Measurements from ENCODE around the gene CRTC3. TPM values are rescaled to one million over a fixed set of nuclear protein-coding genes. Genes with fewer than 3 reads are reported as not detected.
A peak's percentile ranks its signal among the peaks of the same experiment; 100 is the strongest.
"Not testable (repeated sequence)": the region's sequence is repeated elsewhere in the genome, so short reads cannot be mapped to it uniquely, and the experiment has no call there.

Gene CRTC3
- polyA plus RNA-seq, 2 donors, result 5.0 to 7.1 TPM

DNA sequence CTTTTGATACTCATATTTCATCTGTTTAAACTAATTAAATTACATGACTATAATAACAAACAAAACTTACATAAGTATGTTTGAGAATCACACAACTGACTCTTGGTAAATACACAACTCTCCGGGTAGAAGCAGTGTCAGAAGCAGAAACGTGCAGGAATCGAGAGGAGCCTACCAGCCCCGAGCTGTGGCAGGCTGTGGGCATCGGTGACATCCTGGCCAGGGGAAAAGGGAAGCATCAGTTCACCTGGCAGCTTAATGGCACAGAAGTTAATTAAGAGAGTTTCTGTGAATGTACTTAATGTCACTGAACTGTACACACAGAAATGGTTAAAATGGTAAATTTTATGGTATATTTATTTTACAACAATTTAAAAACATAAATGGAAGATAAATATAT is 90.2 kb downstream of the CRTC3 start:
- no peaks in the 10 kb centered on the region for H3K27me3 ChIP-seq (ENCODE audit: control insufficient read depth in 1 of 2, insufficient read depth in 2 of 2, low read length in 2 of 2)
- H3K9me3 ChIP-seq (ENCODE audit: control insufficient read depth in 2 of 2, insufficient read depth in 1 of 2, low read depth in 1 of 2, low read length in 1 of 2), result no peaks in the 10 kb centered on the region
- WGBS, 2 donors, result 60 to 73% methylated on average over 5 of the region's 5 CpGs
- no peak overlapping the region for H3K4me3 ChIP-seq (ENCODE audit: low read depth in 1 of 2, low read length in 2 of 2)
- no peaks in the 10 kb centered on the region for H3K4me1 ChIP-seq (ENCODE audit: control insufficient read depth in 2 of 2, insufficient read depth in 2 of 2, low read length in 1 of 2)
- no peak overlapping the region for H3K27ac ChIP-seq (ENCODE audit: low read depth in 2 of 2, low read length in 1 of 2)
- H3K36me3 ChIP-seq (ENCODE audit: control insufficient read depth in 2 of 2, insufficient read depth in 2 of 2, low read length in 1 of 2), result peaks cover 0 to 14% of the 10 kb centered on the region in 2 donors

- peak overlapping the region in 1 of 2 donors; percentile 24 for H3K27ac ChIP-seq (ENCODE audit: low read depth in 2 of 2, low read length in 1 of 2)
- H3K36me3 ChIP-seq (ENCODE audit: control insufficient read depth in 2 of 2, insufficient read depth in 2 of 2, low read length in 1 of 2), result peaks cover 0 to 15% of the 10 kb centered on the region in 2 donors
- H3K27me3 ChIP-seq (ENCODE audit: control insufficient read depth in 1 of 2, insufficient read depth in 2 of 2, low read length in 2 of 2), result no peaks in the 10 kb centered on the region
- H3K4me3 ChIP-seq (ENCODE audit: low read depth in 1 of 2, low read length in 2 of 2), result no peak overlapping the region
- no peaks in the 10 kb centered on the region for H3K9me3 ChIP-seq (ENCODE audit: control insufficient read depth in 2 of 2, insufficient read depth in 1 of 2, low read depth in 1 of 2, low read length in 1 of 2)
- 75 to 77% methylated on average over 13 of the region's 13 CpGs for WGBS, 2 donors
- H3K4me1 ChIP-seq (ENCODE audit: control insufficient read depth in 2 of 2, insufficient read depth in 2 of 2, low read length in 1 of 2), result no peaks in the 10 kb centered on the region
Observed at GRCh38 chr15:90620379-90621067, 90.8 kb downstream of the CRTC3 start.

DNA sequence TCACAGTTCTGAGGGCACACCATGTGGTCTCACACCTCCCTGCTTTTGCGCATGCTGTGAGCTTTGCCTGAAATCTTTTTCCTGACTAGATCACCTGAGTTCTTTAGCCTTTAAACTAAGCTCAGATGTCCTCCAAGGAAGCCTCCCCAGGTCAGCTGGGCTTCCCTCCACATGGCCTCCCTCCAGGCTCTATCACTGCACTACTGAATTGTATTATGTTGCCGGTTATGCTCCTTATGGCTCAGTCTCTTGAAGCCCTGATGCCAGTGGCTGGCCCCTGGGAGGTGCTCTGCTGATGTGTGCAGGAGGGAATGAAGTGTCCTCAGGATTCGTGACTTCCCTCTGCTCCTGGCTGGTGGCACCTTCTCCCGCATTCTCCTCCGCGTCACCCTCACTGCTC is 94.1 kb downstream of the CRTC3 start:
- H3K27me3 ChIP-seq (ENCODE audit: control insufficient read depth in 1 of 2, insufficient read depth in 2 of 2, low read length in 2 of 2), result no peaks in the 10 kb centered on the region
- H3K4me3 ChIP-seq (ENCODE audit: low read depth in 1 of 2, low read length in 2 of 2), result no peak overlapping the region
- H3K4me1 ChIP-seq (ENCODE audit: control insufficient read depth in 2 of 2, insufficient read depth in 2 of 2, low read length in 1 of 2), result no peaks in the 10 kb centered on the region
- no peaks in the 10 kb centered on the region for H3K9me3 ChIP-seq (ENCODE audit: control insufficient read depth in 2 of 2, insufficient read depth in 1 of 2, low read depth in 1 of 2, low read length in 1 of 2)
- H3K27ac ChIP-seq (ENCODE audit: low read depth in 2 of 2, low read length in 1 of 2), result no peak overlapping the region
- peaks cover 0 to 26% of the 10 kb centered on the region in 2 donors for H3K36me3 ChIP-seq (ENCODE audit: control insufficient read depth in 2 of 2, insufficient read depth in 2 of 2, low read length in 1 of 2)
- 87% methylated on average over 6 of the region's 6 CpGs for WGBS, 2 donors

DNA sequence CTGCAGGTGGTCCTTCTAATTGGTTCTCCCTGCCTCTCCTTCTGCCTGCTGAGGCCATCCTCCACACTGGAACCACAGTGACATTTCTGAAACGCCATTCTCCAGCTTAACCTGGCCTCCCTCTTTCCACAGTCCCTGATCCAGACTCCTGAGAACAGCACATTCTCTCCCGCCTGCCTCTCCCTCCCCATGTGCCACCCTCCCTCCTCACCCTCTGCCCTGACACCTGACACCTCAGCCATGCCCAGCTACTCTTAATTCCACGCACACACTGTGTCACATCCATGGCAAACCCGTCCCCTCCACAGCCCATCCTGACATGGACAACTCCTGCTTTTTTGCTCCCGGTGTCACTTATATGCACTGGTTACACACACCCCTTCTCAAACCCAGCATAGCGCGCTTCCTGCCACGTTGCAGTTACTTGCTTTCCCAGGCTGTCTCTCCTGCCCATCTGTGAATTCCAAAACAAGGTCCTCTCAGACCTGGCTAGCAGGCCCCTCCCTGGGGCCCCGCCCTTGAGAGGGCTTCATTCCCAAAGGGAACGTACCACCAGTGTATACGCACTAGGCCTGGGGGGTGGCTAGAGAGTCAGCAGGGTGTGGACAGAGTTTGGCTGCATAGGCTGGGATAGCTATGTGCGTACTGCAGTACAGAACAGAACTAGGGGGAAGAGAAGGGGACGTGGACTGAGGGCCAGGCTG is 94.7 kb downstream of the CRTC3 start:
- Histone ChIP-seq H3K36me3 (ENCODE audit: control insufficient read depth in 2 of 2, insufficient read depth in 2 of 2, low read length in 1 of 2) (peaks cover 0 to 32% of the 10 kb centered on the region in 2 donors), H3K27ac (ENCODE audit: low read depth in 2 of 2, low read length in 1 of 2) (no peak overlapping the region)

DNA sequence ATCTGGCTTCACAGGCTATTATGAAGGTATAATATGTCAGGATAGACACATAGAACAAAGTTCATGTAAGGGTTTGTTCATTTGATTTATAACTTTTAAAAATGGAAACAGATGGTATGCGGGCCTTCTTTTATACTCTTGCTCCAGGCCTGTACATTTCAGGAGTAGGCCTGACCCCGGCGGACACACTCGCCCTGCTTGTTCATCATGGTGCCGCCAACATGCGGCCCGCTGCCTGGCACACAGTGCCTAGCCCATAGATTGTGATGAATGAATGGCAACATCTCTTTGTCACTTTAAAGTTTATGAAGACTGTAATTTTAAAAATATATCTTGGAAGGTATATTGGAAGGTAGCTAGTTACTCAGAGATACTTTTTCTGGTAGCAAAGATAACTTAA is 95.3 kb downstream of the CRTC3 start:
- Histone ChIP-seq H3K27me3 (ENCODE audit: control insufficient read depth in 1 of 2, insufficient read depth in 2 of 2, low read length in 2 of 2) (no peaks in the 10 kb centered on the region), H3K4me1 (ENCODE audit: control insufficient read depth in 2 of 2, insufficient read depth in 2 of 2, low read length in 1 of 2) (no peaks in the 10 kb centered on the region), H3K27ac (ENCODE audit: low read depth in 2 of 2, low read length in 1 of 2) (no peak overlapping the region), H3K36me3 (ENCODE audit: control insufficient read depth in 2 of 2, insufficient read depth in 2 of 2, low read length in 1 of 2) (peaks cover 0 to 34% of the 10 kb centered on the region in 2 donors), H3K9me3 (ENCODE audit: control insufficient read depth in 2 of 2, insufficient read depth in 1 of 2, low read depth in 1 of 2, low read length in 1 of 2) (no peaks in the 10 kb centered on the region), H3K4me3 (ENCODE audit: low read depth in 1 of 2, low read length in 2 of 2) (no peak overlapping the region)
- WGBS, 2 donors, result 89 to 94% methylated on average over 7 of the region's 7 CpGs

More for the DNA sequence above, 94.7 kb downstream of the CRTC3 start:
- 78 to 85% methylated on average over 13 of the region's 13 CpGs for WGBS, 2 donors
- Histone ChIP-seq H3K9me3 (ENCODE audit: control insufficient read depth in 2 of 2, insufficient read depth in 1 of 2, low read depth in 1 of 2, low read length in 1 of 2) (no peaks in the 10 kb centered on the region), H3K4me1 (ENCODE audit: control insufficient read depth in 2 of 2, insufficient read depth in 2 of 2, low read length in 1 of 2) (no peaks in the 10 kb centered on the region), H3K27me3 (ENCODE audit: control insufficient read depth in 1 of 2, insufficient read depth in 2 of 2, low read length in 2 of 2) (no peaks in the 10 kb centered on the region), H3K4me3 (ENCODE audit: low read depth in 1 of 2, low read length in 2 of 2) (no peak overlapping the region)

- no peaks in the 10 kb centered on the region for H3K27me3 ChIP-seq (ENCODE audit: control insufficient read depth in 1 of 2, insufficient read depth in 2 of 2, low read length in 2 of 2)
- no peak overlapping the region for H3K4me3 ChIP-seq (ENCODE audit: low read depth in 1 of 2, low read length in 2 of 2)
- 96 to 98% methylated on average over 12 of the region's 12 CpGs for WGBS, 2 donors
- no peak overlapping the region for H3K27ac ChIP-seq (ENCODE audit: low read depth in 2 of 2, low read length in 1 of 2)
- H3K4me1 ChIP-seq (ENCODE audit: control insufficient read depth in 2 of 2, insufficient read depth in 2 of 2, low read length in 1 of 2), result no peaks in the 10 kb centered on the region
- H3K36me3 ChIP-seq (ENCODE audit: control insufficient read depth in 2 of 2, insufficient read depth in 2 of 2, low read length in 1 of 2), result peaks cover 4 to 25% of the 10 kb centered on the region in 2 donors
- no peaks in the 10 kb centered on the region for H3K9me3 ChIP-seq (ENCODE audit: control insufficient read depth in 2 of 2, insufficient read depth in 1 of 2, low read depth in 1 of 2, low read length in 1 of 2)
Observed at GRCh38 chr15:90629217-90629616, 99.5 kb downstream of the CRTC3 start.

DNA sequence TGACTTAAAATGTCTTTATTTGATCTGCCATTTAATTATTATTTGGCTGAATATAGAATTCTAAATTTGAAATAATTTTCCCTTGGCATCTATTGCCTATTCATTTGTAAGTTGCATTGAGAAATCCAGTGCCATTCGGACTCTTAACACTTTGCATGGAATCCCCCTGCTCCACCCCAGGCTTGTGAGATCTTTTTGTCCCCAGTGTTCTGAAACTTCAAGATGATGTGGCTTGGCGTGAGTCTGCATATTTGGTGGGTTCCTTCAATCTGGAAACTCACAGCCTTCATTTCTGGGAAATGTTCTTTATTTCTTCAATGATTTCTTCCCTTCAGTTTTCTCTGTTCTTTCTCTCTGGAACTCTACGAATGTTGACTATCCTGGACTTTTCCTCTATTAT is 103.6 kb downstream of the CRTC3 start:
- Histone ChIP-seq H3K36me3 (ENCODE audit: control insufficient read depth in 2 of 2, insufficient read depth in 2 of 2, low read length in 1 of 2) (peaks cover 4 to 17% of the 10 kb centered on the region in 2 donors), H3K9me3 (ENCODE audit: control insufficient read depth in 2 of 2, insufficient read depth in 1 of 2, low read depth in 1 of 2, low read length in 1 of 2) (no peaks in the 10 kb centered on the region), H3K4me1 (ENCODE audit: control insufficient read depth in 2 of 2, insufficient read depth in 2 of 2, low read length in 1 of 2) (no peaks in the 10 kb centered on the region), H3K27ac (ENCODE audit: low read depth in 2 of 2, low read length in 1 of 2) (no peak overlapping the region), H3K27me3 (ENCODE audit: control insufficient read depth in 1 of 2, insufficient read depth in 2 of 2, low read length in 2 of 2) (no peaks in the 10 kb centered on the region), H3K4me3 (ENCODE audit: low read depth in 1 of 2, low read length in 2 of 2) (no peak overlapping the region)
- 89% methylated on average over 3 of the region's 3 CpGs for WGBS, 2 donors

- H3K27me3 ChIP-seq (ENCODE audit: control insufficient read depth in 1 of 2, insufficient read depth in 2 of 2, low read length in 2 of 2); H3K4me3 ChIP-seq (ENCODE audit: low read depth in 1 of 2, low read length in 2 of 2); H3K27ac ChIP-seq (ENCODE audit: low read depth in 2 of 2, low read length in 1 of 2); H3K9me3 ChIP-seq (ENCODE audit: control insufficient read depth in 2 of 2, insufficient read depth in 1 of 2, low read depth in 1 of 2, low read length in 1 of 2); H3K4me1 ChIP-seq (ENCODE audit: control insufficient read depth in 2 of 2, insufficient read depth in 2 of 2, low read length in 1 of 2): not testable (repeated sequence)
- WGBS, 2 donors, result 69 to 77% methylated on average over 2 of the region's 3 CpGs
- H3K36me3 ChIP-seq (ENCODE audit: control insufficient read depth in 2 of 2, insufficient read depth in 2 of 2, low read length in 1 of 2), result peaks cover 8 to 21% of the 10 kb centered on the region in 2 donors
Observed at GRCh38 chr15:90636993-90637392, 107.3 kb downstream of the CRTC3 start.

DNA sequence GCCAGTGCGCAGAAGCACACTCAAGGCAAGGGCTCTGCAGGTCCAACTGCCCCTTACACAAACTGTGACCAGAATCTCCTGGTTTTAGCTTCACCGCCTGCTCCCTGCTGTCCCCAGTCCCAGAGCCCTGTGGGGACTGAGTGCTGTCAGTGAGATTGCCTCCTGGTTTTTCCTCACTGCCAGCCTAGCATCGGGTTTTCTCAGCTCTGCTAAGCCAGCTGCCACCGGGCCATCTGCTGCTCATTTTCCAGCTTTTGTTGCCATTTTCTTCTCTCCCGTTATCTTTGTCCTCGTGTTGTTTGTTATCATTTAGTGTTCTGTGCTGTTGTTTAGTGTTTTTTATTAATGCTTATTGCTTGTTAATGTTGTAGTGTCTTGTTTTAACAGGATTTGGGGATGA is 108.0 kb downstream of the CRTC3 start:
- no peaks in the 10 kb centered on the region for H3K27me3 ChIP-seq (ENCODE audit: control insufficient read depth in 1 of 2, insufficient read depth in 2 of 2, low read length in 2 of 2)
- WGBS, 2 donors, result 84 to 90% methylated on average over 6 of the region's 6 CpGs
- H3K9me3 ChIP-seq (ENCODE audit: control insufficient read depth in 2 of 2, insufficient read depth in 1 of 2, low read depth in 1 of 2, low read length in 1 of 2), result no peaks in the 10 kb centered on the region
- no peak overlapping the region for H3K4me3 ChIP-seq (ENCODE audit: low read depth in 1 of 2, low read length in 2 of 2)
- no peaks in the 10 kb centered on the region for H3K4me1 ChIP-seq (ENCODE audit: control insufficient read depth in 2 of 2, insufficient read depth in 2 of 2, low read length in 1 of 2)
- H3K36me3 ChIP-seq (ENCODE audit: control insufficient read depth in 2 of 2, insufficient read depth in 2 of 2, low read length in 1 of 2), result peaks cover 10 to 28% of the 10 kb centered on the region in 2 donors
- no peak overlapping the region for H3K27ac ChIP-seq (ENCODE audit: low read depth in 2 of 2, low read length in 1 of 2)

All from esophagus (tissue), 2 donors.